Measurements from ENCODE around the gene ISOC2.
"Not testable (repeated sequence)": the region's sequence is repeated elsewhere in the genome, so short reads cannot be mapped to it uniquely, and the experiment has no call there.

Gene ISOC2

DNA sequence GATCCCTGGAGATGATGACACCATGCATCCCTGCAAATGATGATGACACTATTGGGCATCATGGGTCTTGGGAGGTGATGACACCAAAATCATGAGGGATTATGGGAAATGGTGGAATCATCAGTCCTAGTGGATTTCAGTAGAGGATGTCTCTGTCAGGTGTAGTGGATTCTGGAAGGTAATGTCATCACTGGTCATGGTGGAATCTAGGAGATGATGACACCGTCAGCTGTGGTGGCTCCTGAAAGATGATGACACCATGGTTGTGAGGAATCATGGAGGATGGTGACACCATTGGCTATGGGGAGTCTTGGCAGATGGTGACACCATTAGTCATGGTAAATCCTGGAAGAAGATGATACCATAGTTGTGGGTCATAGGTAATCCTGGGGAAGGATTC is 30.3 kb downstream of the ISOC2 start:
- H3K36me3 Mint-ChIP-seq: no peaks in the 10 kb centered on the region
- no peak overlapping the region for H3K4me3 Mint-ChIP-seq
- peaks cover 54% of the 10 kb centered on the region for H3K27me3 Mint-ChIP-seq
- ATAC-seq: no peak
- peaks cover 5% of the 10 kb centered on the region for H3K9me3 Mint-ChIP-seq
- no peaks in the 10 kb centered on the region for H3K4me1 Mint-ChIP-seq
- H3K27ac Mint-ChIP-seq: no peak overlapping the region

DNA sequence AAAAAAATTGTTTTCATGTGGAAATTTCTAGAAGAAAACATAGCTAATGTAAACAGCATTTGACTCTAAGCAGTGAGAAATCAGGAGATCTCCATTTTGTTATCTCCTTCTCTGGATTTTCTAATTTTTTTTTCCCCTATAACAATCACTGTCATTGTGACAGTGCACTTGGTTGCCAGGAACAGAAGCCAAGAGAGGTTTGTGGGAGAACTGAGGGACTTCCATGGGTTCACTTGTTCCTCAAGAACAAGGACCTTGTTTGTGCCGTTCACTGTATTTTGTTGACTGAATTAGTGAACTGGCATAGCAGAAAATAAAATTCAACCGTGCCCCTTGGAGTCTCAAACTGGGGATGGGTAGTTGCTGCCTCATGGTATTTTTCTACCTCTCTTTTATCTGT is 35.4 kb downstream of the ISOC2 start:
- Mint-ChIP-seq H3K27ac (no peak overlapping the region), H3K27me3 (peaks cover 50% of the 10 kb centered on the region), H3K4me3 (no peak overlapping the region), H3K36me3 (no peaks in the 10 kb centered on the region), H3K4me1 (no peaks in the 10 kb centered on the region), H3K9me3 (peaks cover 5% of the 10 kb centered on the region)
- no peak for ATAC-seq

DNA sequence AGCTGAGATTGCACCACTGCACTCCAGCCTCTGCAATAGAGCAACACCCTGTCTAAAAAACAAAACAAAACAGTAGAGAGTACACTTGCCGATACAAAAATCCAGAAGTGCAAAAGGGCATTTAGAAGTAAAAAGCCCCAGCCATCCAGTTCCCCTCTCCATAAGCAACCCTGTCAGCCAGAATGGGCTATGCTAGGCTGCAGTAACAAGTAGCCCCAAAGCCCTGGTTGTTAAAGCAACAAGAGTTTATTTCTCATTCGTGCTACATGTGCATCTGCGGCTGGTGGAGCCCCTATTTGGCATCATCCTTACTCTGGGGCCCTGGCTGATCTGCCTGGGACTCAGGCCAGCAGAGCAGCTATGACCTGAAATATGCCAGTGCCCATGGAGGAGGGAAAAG is 36.9 kb downstream of the ISOC2 start:
- Mint-ChIP-seq H3K27ac (no peak overlapping the region), H3K9me3 (no peaks in the 10 kb centered on the region), H3K4me3 (no peak overlapping the region), H3K27me3 (peaks cover 41% of the 10 kb centered on the region), H3K4me1 (no peaks in the 10 kb centered on the region), H3K36me3 (no peaks in the 10 kb centered on the region)
- ATAC-seq: no peak

DNA sequence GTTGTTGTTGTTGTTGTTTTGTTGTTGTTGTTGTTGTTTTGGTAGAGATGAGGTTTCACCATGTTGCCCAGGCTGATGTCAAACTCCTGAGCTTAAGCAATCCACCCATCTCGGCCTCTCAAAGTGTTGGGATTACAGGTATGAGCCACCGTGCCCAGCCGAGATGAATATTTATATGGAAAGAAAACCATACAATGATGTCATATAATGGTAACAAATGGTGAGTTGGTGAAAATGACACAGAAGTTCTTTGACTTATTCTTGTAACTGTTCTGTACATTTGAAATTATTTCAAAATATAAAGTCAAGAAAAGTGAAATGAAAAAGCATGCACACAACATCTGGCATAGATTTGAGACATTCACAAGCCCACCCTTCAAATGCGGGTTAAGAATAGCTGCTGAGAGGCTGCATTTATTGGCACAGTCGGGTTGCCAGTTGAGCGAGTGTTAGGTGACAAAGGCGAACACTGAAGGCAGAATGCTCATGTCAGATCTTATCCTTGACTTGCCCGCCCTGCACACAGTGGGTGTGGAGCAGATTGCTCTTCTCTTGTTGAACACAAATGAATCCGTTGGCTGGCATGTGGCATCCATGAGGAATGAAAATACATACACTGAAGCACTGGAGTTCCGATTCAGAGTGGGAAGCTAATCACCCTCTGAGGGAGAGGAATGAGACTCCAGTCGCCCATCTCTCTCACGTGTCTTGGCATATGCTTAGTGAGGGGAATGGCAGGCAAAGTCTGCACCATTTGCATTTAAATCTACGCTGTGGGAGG is 38.0 kb downstream of the ISOC2 start:
- Mint-ChIP-seq H3K27ac (no peak overlapping the region), H3K4me3 (no peak overlapping the region), H3K9me3 (no peaks in the 10 kb centered on the region), H3K4me1 (no peaks in the 10 kb centered on the region), H3K36me3 (no peaks in the 10 kb centered on the region), H3K27me3 (peaks cover 37% of the 10 kb centered on the region)
- ATAC-seq: no peak

DNA sequence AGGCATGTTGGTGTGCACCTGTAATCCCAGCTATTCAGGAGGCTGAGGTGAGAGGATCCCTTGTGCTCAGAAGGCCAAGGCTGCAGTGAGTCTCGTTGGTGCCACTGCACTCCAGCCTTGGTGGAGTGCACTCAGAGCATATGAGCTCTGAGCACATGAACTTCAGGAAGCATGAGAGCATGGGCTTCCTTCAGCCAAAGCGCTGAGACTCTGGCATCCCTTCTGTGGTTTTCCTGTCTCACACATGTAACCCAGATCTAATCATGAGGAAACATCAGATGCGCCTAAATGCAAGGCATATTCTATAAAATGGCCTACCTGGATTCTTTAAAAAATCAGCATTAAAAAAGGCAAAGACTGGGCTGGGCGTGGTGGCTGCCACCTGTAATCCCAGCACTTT is 40.2 kb downstream of the ISOC2 start:
- H3K36me3 Mint-ChIP-seq, H3K4me3 Mint-ChIP-seq, H3K9me3 Mint-ChIP-seq, H3K4me1 Mint-ChIP-seq, ATAC-seq, H3K27ac Mint-ChIP-seq: not testable (repeated sequence)
- H3K27me3 Mint-ChIP-seq: peaks cover 42% of the 10 kb centered on the region

DNA sequence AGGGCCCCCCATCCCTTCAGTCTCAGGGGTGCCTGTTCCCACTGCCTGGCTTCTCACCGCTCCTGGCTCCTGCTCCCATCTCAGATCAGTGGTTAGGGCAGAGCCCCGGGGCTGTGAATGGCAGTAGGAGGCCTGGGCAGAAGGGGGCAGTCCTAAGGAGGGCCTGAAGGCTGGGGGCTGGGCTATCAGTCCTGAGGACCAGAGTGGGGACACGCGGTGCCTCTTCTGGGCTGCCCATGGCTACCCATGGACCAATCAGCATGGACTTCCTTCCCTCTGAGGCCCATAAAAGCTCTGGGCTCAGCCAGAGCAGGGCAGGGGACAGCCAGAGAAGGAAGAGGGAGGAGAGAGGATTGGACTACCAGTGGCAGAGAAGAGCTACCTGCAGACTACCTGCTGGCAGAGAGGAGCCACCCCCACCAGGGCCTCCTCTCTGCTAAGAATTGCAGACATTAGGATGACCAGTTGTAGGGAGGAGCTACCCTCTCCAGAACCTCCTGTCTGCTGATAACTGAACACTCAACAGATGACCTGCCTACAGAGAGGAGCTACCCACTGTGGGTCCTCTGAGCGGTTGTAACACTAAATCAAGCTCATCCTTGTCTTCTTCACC is 41.7 kb downstream of the ISOC2 start:
- H3K36me3 Mint-ChIP-seq: no peaks in the 10 kb centered on the region
- no peaks in the 10 kb centered on the region for H3K4me1 Mint-ChIP-seq
- ATAC-seq: no peak
- H3K27ac Mint-ChIP-seq: no peak overlapping the region
- no peak overlapping the region for H3K4me3 Mint-ChIP-seq
- H3K9me3 Mint-ChIP-seq: no peaks in the 10 kb centered on the region
- H3K27me3 Mint-ChIP-seq: peaks cover 34% of the 10 kb centered on the region

DNA sequence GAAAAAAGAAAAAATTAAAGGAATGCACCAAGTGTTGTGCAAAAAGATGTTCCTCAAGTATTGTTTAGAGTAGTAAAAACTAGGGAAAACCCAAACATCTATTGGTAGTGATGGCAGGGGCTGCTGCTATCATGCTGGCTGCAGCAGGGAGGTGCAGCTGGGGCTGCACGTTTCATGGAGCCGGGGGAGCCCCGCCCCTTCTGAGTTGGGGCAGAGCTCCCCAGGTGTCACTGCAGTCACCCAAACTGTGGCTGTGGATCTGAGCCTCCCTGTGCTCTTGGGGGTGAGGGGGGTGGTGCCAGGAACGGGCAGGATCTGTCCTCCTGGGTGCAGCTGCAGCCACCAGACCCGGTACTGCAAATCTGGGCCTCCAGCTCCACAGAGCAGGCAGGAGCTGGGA is 42.3 kb downstream of the ISOC2 start:
- Mint-ChIP-seq H3K9me3 (no peaks in the 10 kb centered on the region), H3K4me1 (no peaks in the 10 kb centered on the region), H3K4me3 (no peak overlapping the region), H3K27me3 (peaks cover 29% of the 10 kb centered on the region), H3K36me3 (no peaks in the 10 kb centered on the region), H3K27ac (no peak overlapping the region)
- ATAC-seq: no peak

DNA sequence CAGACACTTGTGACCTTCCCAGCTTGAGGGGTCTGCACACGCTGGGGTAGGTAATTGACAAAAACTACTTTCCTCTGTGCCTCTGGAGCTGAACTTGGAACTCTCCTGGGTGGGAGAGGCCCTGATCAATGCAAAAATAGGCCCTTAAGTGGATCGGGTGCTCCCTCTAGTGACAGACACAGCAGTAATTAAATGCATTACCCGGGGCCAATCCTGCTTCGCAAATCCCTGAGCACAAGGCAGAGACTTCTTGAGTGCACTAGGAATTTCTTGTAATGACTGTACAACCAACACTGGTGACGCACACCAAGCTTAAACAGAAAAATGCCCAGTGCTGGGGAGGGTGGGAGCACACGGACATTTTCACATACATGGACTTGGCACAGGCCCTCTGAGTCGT is 43.3 kb downstream of the ISOC2 start:
- Mint-ChIP-seq H3K36me3 (no peaks in the 10 kb centered on the region), H3K4me3 (no peak overlapping the region), H3K27ac (no peak overlapping the region), H3K27me3 (peaks cover 29% of the 10 kb centered on the region), H3K9me3 (no peaks in the 10 kb centered on the region), H3K4me1 (no peaks in the 10 kb centered on the region)
- ATAC-seq: peak; percentile 43

DNA sequence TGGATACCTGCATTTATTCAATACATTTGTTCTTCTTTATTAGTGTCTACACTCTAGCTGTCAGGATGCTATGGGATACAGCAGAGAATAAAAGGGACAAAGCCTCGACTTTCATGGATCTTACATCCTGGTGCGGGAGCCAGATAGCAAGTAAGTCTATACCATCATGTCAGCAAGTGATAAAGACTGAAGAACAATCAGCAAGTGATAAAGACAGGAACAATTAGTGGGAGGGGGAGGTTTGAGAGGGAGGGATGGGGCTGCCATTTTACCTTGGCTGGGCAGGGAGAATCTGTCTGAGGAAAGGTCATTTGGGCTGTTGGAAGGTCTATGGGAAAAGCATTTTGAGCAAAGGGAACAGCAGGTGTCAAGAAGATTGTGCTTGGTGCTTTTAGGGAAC is 51.3 kb downstream of the ISOC2 start:
- H3K9me3 Mint-ChIP-seq: no peaks in the 10 kb centered on the region
- peaks cover 16% of the 10 kb centered on the region for H3K36me3 Mint-ChIP-seq
- H3K4me1 Mint-ChIP-seq: peaks cover 17% of the 10 kb centered on the region
- H3K27me3 Mint-ChIP-seq: no peaks in the 10 kb centered on the region
- no peak for ATAC-seq
- H3K27ac Mint-ChIP-seq: no peak overlapping the region
- no peak overlapping the region for H3K4me3 Mint-ChIP-seq

DNA sequence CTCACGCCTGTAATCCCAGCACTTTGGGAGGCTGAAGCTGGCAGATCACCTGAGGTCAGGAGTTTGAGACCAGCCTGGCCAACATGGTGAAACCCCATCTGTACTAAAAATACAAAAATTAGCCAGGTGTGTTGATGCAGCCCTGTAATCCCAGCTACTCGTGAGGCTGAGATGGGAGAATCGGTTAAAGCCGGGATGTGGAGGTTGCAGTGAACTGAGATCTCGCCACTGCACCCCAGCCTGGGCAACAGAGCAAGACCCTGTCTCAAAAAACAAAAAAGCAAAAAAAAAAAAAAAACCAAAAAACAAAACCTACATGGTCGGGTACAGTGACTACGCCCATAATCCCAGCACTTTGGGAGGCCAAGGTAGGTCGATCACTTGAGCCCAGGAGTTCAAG is 52.3 kb downstream of the ISOC2 start:
- peaks cover 17% of the 10 kb centered on the region for H3K4me1 Mint-ChIP-seq
- H3K9me3 Mint-ChIP-seq, ATAC-seq, H3K27me3 Mint-ChIP-seq: not testable (repeated sequence)
- H3K27ac Mint-ChIP-seq: peak overlapping the region; percentile 94
- H3K36me3 Mint-ChIP-seq: peaks cover 16% of the 10 kb centered on the region
- H3K4me3 Mint-ChIP-seq: peak overlapping the region; percentile 87

DNA sequence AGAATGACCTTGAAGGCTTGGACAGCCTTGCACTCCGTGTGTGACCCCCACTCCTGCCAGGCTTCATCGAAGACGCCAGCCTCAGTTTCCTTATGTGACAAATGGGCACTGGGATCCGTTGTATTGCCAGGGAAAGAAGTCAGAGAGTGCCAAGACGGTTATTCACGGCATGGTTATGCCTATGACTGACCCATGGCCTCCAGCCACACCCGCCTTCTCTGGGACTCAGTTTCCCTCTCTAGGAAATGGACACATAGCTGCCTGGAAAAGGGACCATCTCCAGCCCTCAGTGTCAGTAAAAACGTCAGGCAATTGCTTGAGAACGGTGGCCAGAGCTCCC is 52.9 kb downstream of the ISOC2 start:
- ATAC-seq: no peak
- H3K27me3 Mint-ChIP-seq: no peaks in the 10 kb centered on the region
- peaks cover 22% of the 10 kb centered on the region for H3K36me3 Mint-ChIP-seq

DNA sequence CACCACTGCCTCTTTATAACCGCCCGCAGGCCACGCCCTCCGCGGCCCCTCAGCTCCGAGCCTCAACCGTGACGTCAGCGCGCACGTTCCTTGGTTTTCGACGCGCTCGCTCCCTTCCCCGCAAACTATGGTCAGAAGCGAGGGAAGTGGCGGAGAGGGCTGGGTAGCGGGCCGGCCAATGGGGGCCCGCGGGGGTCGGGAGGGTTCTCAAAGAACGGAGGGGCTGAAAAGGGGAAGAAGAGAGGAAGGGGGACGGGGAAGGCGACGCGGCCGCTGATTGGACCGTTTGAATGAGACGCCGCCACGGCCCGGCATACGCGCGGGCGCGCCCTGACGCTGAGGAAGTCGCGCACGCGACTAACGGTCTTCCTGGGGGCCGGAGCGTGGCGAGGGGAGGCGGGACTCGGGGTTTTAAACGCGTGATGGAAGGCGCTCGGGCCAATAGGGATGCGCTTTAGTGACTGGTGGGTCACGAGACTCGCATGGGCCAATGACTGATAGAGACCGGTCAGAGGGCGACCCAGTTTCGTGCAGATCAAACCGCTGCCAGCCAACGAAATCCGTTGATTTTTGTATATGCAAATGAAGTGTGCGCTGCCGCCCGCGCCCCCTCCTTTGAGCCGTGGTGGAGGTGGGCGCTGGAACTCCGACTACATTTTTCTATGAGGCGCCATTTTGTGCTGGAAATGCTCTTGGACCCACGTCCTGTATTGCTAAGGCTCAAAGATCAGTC is 53.5 kb downstream of the ISOC2 start:
- peak; percentile 97 for ATAC-seq
- peaks cover 28% of the 10 kb centered on the region for H3K36me3 Mint-ChIP-seq
- peaks cover 17% of the 10 kb centered on the region for H3K4me1 Mint-ChIP-seq
- no peaks in the 10 kb centered on the region for H3K27me3 Mint-ChIP-seq
- H3K9me3 Mint-ChIP-seq: no peaks in the 10 kb centered on the region
- H3K4me3 Mint-ChIP-seq: peak overlapping the region; percentile 87
- H3K27ac Mint-ChIP-seq: peak overlapping the region; percentile 94

More for the DNA sequence above, 52.9 kb downstream of the ISOC2 start:
- H3K9me3 Mint-ChIP-seq: no peaks in the 10 kb centered on the region
- peak overlapping the region; percentile 94 for H3K27ac Mint-ChIP-seq
- peak overlapping the region; percentile 87 for H3K4me3 Mint-ChIP-seq
- H3K4me1 Mint-ChIP-seq: peaks cover 17% of the 10 kb centered on the region

DNA sequence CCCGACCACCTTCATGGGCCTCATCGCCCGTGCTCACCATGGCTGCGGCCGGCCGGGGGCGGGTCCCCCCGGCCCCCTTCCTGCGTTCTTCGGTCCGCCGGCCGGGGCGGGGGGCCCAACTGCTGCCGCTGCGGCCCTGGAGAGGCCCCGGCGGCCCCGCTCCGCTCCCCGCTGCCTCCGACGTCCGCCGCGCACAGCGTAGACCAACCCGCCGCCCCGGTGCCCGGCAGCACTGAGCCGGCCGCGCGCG is 54.0 kb downstream of the ISOC2 start, which contains the start of gene UBE2S:
Gene UBE2S (minus strand): TSS at position 239 of the 250 bp plus-strand sequence. CDS start 199 bp downstream, at position 40.
- not testable (repeated sequence) for H3K9me3 Mint-ChIP-seq, H3K27me3 Mint-ChIP-seq
- H3K4me1 Mint-ChIP-seq: peaks cover 17% of the 10 kb centered on the region
- ATAC-seq: peak; percentile 32
- H3K36me3 Mint-ChIP-seq: peaks cover 32% of the 10 kb centered on the region
- peak within 1 kb of the TSS; percentile 87 for H3K4me3 Mint-ChIP-seq
- peak within 1 kb of the TSS; percentile 94 for H3K27ac Mint-ChIP-seq

DNA sequence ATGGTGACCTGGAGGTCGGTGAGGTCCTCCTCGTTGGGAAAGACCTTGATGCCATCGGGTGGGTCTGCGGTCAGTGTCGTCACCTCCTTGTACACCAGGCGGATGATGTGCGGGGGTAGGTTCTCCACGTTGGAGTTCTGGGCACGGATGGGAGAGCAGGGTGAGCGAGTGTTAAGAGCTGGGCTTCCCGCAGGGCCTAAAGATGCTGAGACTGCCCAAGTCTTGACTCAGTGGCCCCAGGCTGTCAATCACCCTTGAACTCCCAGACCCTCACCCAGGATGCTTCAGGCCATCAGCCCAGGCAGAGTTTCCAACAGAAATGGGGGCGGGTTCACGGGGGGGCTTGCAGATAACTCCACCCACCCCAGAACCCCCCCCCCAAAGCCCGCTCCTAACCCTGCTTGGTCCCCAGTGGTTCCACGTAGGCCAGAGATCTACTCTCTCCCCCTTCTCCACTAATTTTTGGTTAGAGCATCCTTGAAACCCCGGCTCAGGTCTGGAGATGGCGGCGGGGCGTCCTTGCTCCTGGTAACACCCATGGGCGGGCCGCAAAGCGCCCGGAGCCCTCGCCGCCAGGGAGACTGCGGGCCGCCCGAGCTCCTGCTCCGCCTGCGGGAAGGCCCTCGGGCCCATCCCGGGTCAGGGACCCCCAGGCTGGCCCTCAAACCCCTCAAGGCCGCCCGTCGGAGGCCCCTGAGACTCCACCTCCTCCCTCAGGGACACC is 54.5 kb downstream of the ISOC2 start:
- Mint-ChIP-seq H3K27ac (peak overlapping the region; percentile 94), H3K4me1 (peaks cover 17% of the 10 kb centered on the region), H3K4me3 (peak overlapping the region; percentile 87), H3K9me3 (no peaks in the 10 kb centered on the region), H3K36me3 (peaks cover 36% of the 10 kb centered on the region), H3K27me3 (no peaks in the 10 kb centered on the region)
- peak; percentile 0 for ATAC-seq

DNA sequence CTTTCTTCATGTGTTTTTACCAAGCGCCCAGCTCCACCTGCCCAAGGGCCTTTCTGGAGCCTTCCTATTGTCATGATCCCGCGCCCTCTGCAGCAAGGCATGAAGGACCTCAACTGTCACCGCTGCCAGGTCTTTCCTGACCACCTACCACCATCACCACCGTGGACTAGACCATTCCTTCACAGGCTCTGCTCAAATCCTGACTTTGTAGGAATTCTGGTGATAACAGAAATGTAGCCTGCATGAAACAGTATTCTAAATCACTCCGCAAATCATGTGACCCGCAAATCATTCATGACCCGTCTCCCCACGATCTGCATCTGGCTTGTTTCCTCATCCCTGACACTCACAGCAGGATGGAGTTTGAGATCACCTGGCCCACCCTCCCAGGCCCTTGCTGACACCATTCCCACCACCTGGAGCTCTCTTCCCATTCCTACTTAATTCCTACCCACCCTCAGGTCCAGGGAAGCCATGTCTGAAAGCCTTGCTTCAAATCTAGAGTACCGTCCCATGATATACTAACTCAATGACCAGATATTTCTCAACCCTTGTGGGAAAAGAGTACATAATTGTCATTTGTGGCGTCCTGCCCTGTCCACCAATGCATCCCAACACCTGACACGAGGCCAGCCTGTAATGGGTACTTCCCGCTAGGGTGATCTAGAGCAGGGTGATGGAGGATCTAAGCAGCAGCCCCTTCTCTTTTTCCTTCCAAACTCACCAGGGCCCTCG is 55.2 kb downstream of the ISOC2 start:
- ATAC-seq: no peak
- Mint-ChIP-seq H3K4me1 (peaks cover 17% of the 10 kb centered on the region), H3K27ac (peak overlapping the region; percentile 94)

More for the DNA sequence above, 55.2 kb downstream of the ISOC2 start:
- H3K9me3 Mint-ChIP-seq: no peaks in the 10 kb centered on the region
- H3K36me3 Mint-ChIP-seq: peaks cover 41% of the 10 kb centered on the region
- no peaks in the 10 kb centered on the region for H3K27me3 Mint-ChIP-seq
- H3K4me3 Mint-ChIP-seq: peak overlapping the region; percentile 87

All from stimulated activated memory B cell treated with anti-CD40 and anti-IgM and Interleukin-4, amounts not matched to agents 10 μg/mL and 1 μg/mL and 100 μg/mL, for 72 hours (primary cell).